Pancreas (tissue), 10 donors: ENCODE data around the gene RNF182. TPM values are rescaled to one million over a fixed set of nuclear protein-coding genes. Genes with fewer than 3 reads are reported as not detected.
A peak's percentile ranks its signal among the peaks of the same experiment; 100 is the strongest.
"Not testable (repeated sequence)": the region's sequence is repeated elsewhere in the genome, so short reads cannot be mapped to it uniquely, and the experiment has no call there.

Experiments used
- ATAC-seq, 4 donors: fragments of 200-7000 bp; cut with Tn5 transposase; one replicate each; pipeline versions ENCODE4 v1.8.0 to v1.9.1; 2020; ENCODE audit warnings: mild to moderate bottlenecking in 4 of 4, moderate library complexity in 4 of 4
- DNase-seq, 6 donors: peaks; one replicate each; pipeline ENCODE4 v3.0.0-alpha.2; 2020
- FAIRE-seq: peaks from 2 replicates; lab custom pipeline; 2012; peaks lifted over from hg19 to GRCh38; lab: Jason Lieb, UNC
- H3K27ac ChIP-seq, 4 donors: fragments of 200-600 bp; sonication (generic); 1 replicate in 3 of 4; 2 replicates in 1 of 4; pipeline versions ENCODE4 v1.5.0 to v1.8.0; 2020
- H3K27me3 ChIP-seq, 4 donors: fragments of 200-600 bp; one replicate each; pipeline ENCODE4 v1.8.0; 2021
- H3K36me3 ChIP-seq, 3 donors: fragments of 200-600 bp; sonication (generic) in 1 of 3; one replicate each; pipeline versions ENCODE4 v1.5.0 to v1.8.0; 2020 to 2021
- H3K4me1 ChIP-seq, 3 donors: fragments of 200-600 bp; one replicate each; pipeline ENCODE4 v1.8.0; 2021
- H3K4me3 ChIP-seq, 4 donors: fragments of 200-600 bp; sonication (generic) in 2 of 4; one replicate each; pipeline versions ENCODE4 v1.5.0 to v1.8.0; 2020 to 2021
- H3K9me3 ChIP-seq, 4 donors: fragments of 200-600 bp; one replicate each; pipeline ENCODE4 v1.8.0; 2021
- CTCF ChIP-seq, 4 donors: fragments of 200-600 bp; sonication (generic) in 3 of 4; IDR thresholded peaks; one replicate each; pipeline versions ENCODE4 v1.5.0 to v1.8.0; 2021; ENCODE audit warnings: antibody characterized with exemption in 4 of 4
- WGBS, 2 donors: extraction: QIAGEN DNeasy Blood & Tissue Kit; methylation state at CpG; one replicate each; pipeline ENCODE4 v1.1.7; 2013; 5-methylcytosine and 5-hydroxymethylcytosine counted together
- intact Hi-C, 3 donors: fragments of 100-400 bp; cut with DNase I; formaldehyde crosslinking; loops; one replicate each; pipeline versions ENCODE4 v1.11.1 to v1.14.2; 2022
- polyA plus RNA-seq, 2 donors: library from polyadenylated mRNA; stranded (reverse); fragments of 200-250 nt; gene quantifications; one replicate each; pipeline ENCODE4 v1.2.3, GENCODE V29; 2013
- total RNA-seq, 6 donors: library from RNA; stranded (reverse); fragmentation: NEBNext Ultra II Directional in 4 of 6; extraction: Animal tissue kit (Norgen Biotek cat#: 25700) in 4 of 6; gene quantifications; one replicate each; pipeline versions ENCODE4 v1.2.1 to v1.2.4, GENCODE V29; 2021 to 2023
- donor health status: healthy with polysubstance abuse.
- donor health status: DM: no; HTN: no; CAD: no; lungs with moderate emphysema.
- donor health status: DM: no; HTN: no; CAD: no.
- donor health status: control.
- donor health status: control.
- donor health status: Bipolar disorder and iron deficiency.
- donor health status: DM: yes; HTN: yes; CAD: no.
- donor health status: DM: no; HTN: no; CAD: no.
- donor health status: DM: no; HTN: no; CAD: no.
- donor health status: DM: yes; HTN: yes; CAD: no.

RNF182 gene
- total and polyA plus RNA-seq, 8 donors = 0.34 to 2.2 (median 0.77) TPM

- no peak overlapping the region for H3K4me3 ChIP-seq
- H3K27me3 ChIP-seq = no peaks in the 10 kb centered on the region
- no peaks in the 10 kb centered on the region for H3K9me3 ChIP-seq
- FAIRE-seq (no peak), DNase-seq (no peak), ATAC-seq (no peak)
- H3K27ac ChIP-seq = peak overlapping the region in 3 of 4 donors; percentile 13 to 66 (median 53)
- H3K4me1 ChIP-seq = no peaks in the 10 kb centered on the region
- TF ChIP-seq CTCF (IDR thresholded peaks at IDR 0.05) = no peak
- 86 to 91% methylated on average over 41 to 46 of the region's 46 CpGs for WGBS, 2 donors
- intact Hi-C loops = no loop called here
- no peaks in the 10 kb centered on the region for H3K36me3 ChIP-seq
These were observed 93.1 kb downstream of the RNF182 start for GRCh38 chr6:14017626-14018475.

GRCh38 chr6:14018559-14018958, 93.8 kb downstream of the RNF182 start:
- H3K4me3 ChIP-seq, DNase-seq, FAIRE-seq, ATAC-seq, H3K27me3 ChIP-seq, intact Hi-C loops, H3K4me1 ChIP-seq, H3K9me3 ChIP-seq, H3K36me3 ChIP-seq, H3K27ac ChIP-seq: not testable (repeated sequence)
- 79 to 84% methylated on average over 6 of the region's 6 CpGs for WGBS, 2 donors

GRCh38 chr6:14020551-14020950, 95.8 kb downstream of the RNF182 start:
- Histone ChIP-seq H3K4me1 (no peaks in the 10 kb centered on the region), H3K4me3 (no peak overlapping the region), H3K9me3 (no peaks in the 10 kb centered on the region), H3K36me3 (no peaks in the 10 kb centered on the region), H3K27ac (no peak overlapping the region), H3K27me3 (no peaks in the 10 kb centered on the region)
- FAIRE-seq (no peak), DNase-seq (no peak), ATAC-seq (no peak)
- 92 to 95% methylated on average over 2 of the region's 2 CpGs for WGBS, 2 donors
- intact Hi-C loops = no loop called here
- no peak for TF ChIP-seq CTCF (IDR thresholded peaks at IDR 0.05)

GRCh38 chr6:14021449-14021848, 96.7 kb downstream of the RNF182 start:
- no peak for TF ChIP-seq CTCF (IDR thresholded peaks at IDR 0.05)
- no peaks in the 10 kb centered on the region for H3K36me3 ChIP-seq
- no peak for FAIRE-seq
- H3K27ac ChIP-seq = no peak overlapping the region
- intact Hi-C loops = no loop called here
- DNase-seq = no peak
- H3K4me3 ChIP-seq = no peak overlapping the region
- ATAC-seq = no peak
- 31 to 37% methylated on average over 4 of the region's 4 CpGs for WGBS, 2 donors
- no peaks in the 10 kb centered on the region for H3K4me1 ChIP-seq
- no peaks in the 10 kb centered on the region for H3K27me3 ChIP-seq
- H3K9me3 ChIP-seq = no peaks in the 10 kb centered on the region

- Histone ChIP-seq H3K36me3 (no peaks in the 10 kb centered on the region), H3K4me1 (no peaks in the 10 kb centered on the region), H3K27ac (no peak overlapping the region), H3K9me3 (no peaks in the 10 kb centered on the region), H3K4me3 (no peak overlapping the region), H3K27me3 (no peaks in the 10 kb centered on the region)
- DNase-seq (no peak), FAIRE-seq (no peak), ATAC-seq (no peak)
- 77% methylated on average over 5 of the region's 5 CpGs for WGBS, 2 donors
- intact Hi-C loops = no loop called here
- TF ChIP-seq CTCF (IDR thresholded peaks at IDR 0.05) = no peak
These were observed 97.9 kb downstream of the RNF182 start for GRCh38 chr6:14022673-14023072.
